ENCODE data around the gene HBEGF.

- TF ChIP-seq POLR2A (IDR thresholded peaks at IDR 0.05), result no peak
- TF ChIP-seq, protein P1, sequence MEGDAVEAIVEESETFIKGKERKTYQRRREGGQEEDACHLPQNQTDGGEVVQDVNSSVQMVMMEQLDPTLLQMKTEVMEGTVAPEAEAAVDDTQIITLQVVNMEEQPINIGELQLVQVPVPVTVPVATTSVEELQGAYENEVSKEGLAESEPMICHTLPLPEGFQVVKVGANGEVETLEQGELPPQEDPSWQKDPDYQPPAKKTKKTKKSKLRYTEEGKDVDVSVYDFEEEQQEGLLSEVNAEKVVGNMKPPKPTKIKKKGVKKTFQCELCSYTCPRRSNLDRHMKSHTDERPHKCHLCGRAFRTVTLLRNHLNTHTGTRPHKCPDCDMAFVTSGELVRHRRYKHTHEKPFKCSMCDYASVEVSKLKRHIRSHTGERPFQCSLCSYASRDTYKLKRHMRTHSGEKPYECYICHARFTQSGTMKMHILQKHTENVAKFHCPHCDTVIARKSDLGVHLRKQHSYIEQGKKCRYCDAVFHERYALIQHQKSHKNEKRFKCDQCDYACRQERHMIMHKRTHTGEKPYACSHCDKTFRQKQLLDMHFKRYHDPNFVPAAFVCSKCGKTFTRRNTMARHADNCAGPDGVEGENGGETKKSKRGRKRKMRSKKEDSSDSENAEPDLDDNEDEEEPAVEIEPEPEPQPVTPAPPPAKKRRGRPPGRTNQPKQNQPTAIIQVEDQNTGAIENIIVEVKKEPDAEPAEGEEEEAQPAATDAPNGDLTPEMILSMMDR (IDR thresholded peaks at IDR 0.05), result no peak
Measured at GRCh38 chr5:140391312-140391711, 44.9 kb upstream of the HBEGF start.
